GM19438 (cell line): ENCODE data around the gene AIPL1.
"Not testable (repeated sequence)": the region's sequence is repeated elsewhere in the genome, so short reads cannot be mapped to it uniquely, and the experiment has no call there.

Experiments
- ATAC-seq: cut with Tn5 transposase; IDR thresholded peaks from one replicate; pipeline ENCODE4 v1.9.1; 2021; ENCODE audit warnings: low read depth; ENCODE audit not compliant: unreplicated experiment

The AIPL1 gene

GRCh38 chr17:6435051-6435450 is at the start of gene AIPL1:
Gene AIPL1, minus strand, starts transcription at chr17:6435121. Its CDS starts 17 bp downstream, at chr17:6435104.
- no peak for ATAC-seq

- no peak for ATAC-seq
Measured at GRCh38 chr17:6483507-6483906, 48.6 kb upstream of the AIPL1 start.

- not testable (repeated sequence) for ATAC-seq
Measured at GRCh38 chr17:6482796-6483195, 47.9 kb upstream of the AIPL1 start.

- ATAC-seq = no peak
Measured at GRCh38 chr17:6482105-6482455, 47.2 kb upstream of the AIPL1 start.

GRCh38 chr17:6480303-6480675 is 45.4 kb upstream of the AIPL1 start:
- no peak for ATAC-seq

GRCh38 chr17:6479622-6480302 is 44.8 kb upstream of the AIPL1 start:
- no peak for ATAC-seq

- ATAC-seq = no peak
Measured at GRCh38 chr17:6478486-6478885, 43.6 kb upstream of the AIPL1 start.

GRCh38 chr17:6477831-6478383 is 43.0 kb upstream of the AIPL1 start:
- ATAC-seq = no peak

- no peak for ATAC-seq
Measured at GRCh38 chr17:6476810-6477179, 41.9 kb upstream of the AIPL1 start.

GRCh38 chr17:6476076-6476809 is 41.3 kb upstream of the AIPL1 start:
- ATAC-seq = no peak

GRCh38 chr17:6475411-6475810 is 40.5 kb upstream of the AIPL1 start:
- no peak for ATAC-seq

GRCh38 chr17:6474906-6475305 is 40.0 kb upstream of the AIPL1 start:
- ATAC-seq = no peak

- ATAC-seq = no peak
Measured at GRCh38 chr17:6474376-6474775, 39.5 kb upstream of the AIPL1 start.

GRCh38 chr17:6473128-6473767 is 38.3 kb upstream of the AIPL1 start:
- ATAC-seq = no peak

- ATAC-seq = no peak
Measured at GRCh38 chr17:6472517-6472916, 37.6 kb upstream of the AIPL1 start.

GRCh38 chr17:6471531-6472465 is 36.9 kb upstream of the AIPL1 start:
- no peak for ATAC-seq

- ATAC-seq = no peak
Measured at GRCh38 chr17:6470751-6471521, 36.0 kb upstream of the AIPL1 start.

- no peak for ATAC-seq
Measured at GRCh38 chr17:6470146-6470718, 35.3 kb upstream of the AIPL1 start.

- ATAC-seq = no peak
Measured at GRCh38 chr17:6468051-6468790, 33.3 kb upstream of the AIPL1 start.
